NCI-H1417 (cell line): ENCODE data around the gene SEMA4D.

Source experiments
- DNase-seq, 3 experiments: peaks; one replicate each; lab custom pipeline; 2025; lab: John Stamatoyannopoulos, UW

Gene SEMA4D, protein sequence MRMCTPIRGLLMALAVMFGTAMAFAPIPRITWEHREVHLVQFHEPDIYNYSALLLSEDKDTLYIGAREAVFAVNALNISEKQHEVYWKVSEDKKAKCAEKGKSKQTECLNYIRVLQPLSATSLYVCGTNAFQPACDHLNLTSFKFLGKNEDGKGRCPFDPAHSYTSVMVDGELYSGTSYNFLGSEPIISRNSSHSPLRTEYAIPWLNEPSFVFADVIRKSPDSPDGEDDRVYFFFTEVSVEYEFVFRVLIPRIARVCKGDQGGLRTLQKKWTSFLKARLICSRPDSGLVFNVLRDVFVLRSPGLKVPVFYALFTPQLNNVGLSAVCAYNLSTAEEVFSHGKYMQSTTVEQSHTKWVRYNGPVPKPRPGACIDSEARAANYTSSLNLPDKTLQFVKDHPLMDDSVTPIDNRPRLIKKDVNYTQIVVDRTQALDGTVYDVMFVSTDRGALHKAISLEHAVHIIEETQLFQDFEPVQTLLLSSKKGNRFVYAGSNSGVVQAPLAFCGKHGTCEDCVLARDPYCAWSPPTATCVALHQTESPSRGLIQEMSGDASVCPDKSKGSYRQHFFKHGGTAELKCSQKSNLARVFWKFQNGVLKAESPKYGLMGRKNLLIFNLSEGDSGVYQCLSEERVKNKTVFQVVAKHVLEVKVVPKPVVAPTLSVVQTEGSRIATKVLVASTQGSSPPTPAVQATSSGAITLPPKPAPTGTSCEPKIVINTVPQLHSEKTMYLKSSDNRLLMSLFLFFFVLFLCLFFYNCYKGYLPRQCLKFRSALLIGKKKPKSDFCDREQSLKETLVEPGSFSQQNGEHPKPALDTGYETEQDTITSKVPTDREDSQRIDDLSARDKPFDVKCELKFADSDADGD

DNA sequence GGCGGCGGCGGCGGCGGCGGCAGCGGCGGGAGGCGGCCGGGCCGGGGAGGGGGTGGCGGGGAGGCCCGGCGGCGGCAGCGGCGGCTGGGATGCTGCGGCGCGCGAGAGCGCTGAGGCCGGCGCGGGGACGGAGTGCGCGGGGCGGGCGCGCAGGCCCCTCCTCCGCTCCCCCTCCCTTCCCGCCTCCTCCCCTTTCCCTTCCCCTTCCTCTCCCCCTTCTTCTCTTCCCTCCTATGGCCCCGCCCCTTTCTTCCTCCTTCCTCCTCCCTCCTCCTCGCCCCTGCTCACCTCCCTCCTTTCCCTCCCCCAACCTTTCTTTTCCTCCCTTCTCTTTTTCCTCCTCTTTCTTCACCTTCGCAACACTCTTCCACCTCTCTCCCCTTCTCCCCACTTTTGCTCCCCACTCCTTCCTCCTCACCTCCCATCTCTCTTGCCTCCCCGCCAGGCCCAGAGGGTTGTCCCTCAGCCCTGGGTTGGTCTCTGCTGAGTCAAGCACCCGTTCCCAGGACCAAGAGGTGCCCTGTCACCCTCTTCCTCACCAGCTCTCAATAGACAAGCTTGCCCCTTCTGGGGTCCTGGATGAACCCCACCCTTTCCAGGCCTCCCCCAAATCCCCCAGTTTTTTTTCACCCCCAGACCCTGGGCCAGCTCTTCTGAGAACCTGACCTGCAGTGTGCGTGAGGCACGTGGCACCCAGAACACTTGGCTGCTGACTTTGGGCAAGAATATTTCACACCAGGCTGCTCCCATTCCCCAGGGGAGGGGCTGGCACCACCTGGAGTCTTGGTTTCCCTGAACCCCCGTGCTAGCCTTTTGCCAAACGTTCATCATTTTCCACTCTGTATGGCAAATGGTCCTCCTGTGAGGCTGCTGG is at the start of gene SEMA4D:
Gene SEMA4D (minus strand): TSS at position 136 of the 874 bp plus-strand sequence. CDS start 92,657 bp downstream, outside the sequence.
- DNase-seq = peak; percentile 41 to 84 (median 76)

DNA sequence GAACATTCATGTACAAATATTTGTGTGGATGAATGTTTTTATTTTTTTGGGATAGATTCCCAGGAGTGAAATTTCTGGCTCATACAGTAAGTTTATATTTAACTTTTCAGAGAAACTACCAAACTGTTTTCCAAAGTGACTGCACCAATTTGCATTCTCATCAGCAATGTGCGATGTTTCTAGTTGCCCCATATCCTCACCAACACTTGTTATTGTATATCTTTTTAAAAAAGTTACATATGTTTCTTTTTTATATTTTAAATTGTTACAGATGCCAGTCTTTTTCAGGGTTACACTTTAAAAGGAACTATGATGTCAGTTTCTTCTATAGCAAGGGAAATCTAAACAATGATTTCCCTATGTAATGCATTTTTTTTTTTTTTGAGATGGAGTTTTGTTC is 49.1 kb upstream of the SEMA4D start:
- DNase-seq = no peak

DNA sequence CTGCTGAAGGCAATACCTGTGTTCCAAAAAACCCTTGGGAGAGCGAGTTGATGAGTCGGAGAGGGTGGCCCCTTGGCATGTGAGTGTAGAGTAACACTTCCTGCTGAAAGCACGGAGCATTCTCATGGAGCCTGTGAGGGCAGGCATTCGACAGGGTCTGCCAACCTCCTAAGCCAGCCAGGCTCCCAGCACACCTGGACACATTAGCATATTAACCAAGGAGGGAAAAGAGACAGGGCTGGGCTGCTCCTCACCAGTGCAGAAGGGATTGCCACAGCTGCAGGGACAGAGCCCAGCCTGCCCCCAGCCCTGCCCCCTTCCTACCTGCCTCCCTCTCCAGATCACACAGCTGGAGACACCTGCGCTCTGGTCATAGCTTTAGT is 46.4 kb upstream of the SEMA4D start:
- DNase-seq = peak in 1 of 3 experiments; percentile 46

DNA sequence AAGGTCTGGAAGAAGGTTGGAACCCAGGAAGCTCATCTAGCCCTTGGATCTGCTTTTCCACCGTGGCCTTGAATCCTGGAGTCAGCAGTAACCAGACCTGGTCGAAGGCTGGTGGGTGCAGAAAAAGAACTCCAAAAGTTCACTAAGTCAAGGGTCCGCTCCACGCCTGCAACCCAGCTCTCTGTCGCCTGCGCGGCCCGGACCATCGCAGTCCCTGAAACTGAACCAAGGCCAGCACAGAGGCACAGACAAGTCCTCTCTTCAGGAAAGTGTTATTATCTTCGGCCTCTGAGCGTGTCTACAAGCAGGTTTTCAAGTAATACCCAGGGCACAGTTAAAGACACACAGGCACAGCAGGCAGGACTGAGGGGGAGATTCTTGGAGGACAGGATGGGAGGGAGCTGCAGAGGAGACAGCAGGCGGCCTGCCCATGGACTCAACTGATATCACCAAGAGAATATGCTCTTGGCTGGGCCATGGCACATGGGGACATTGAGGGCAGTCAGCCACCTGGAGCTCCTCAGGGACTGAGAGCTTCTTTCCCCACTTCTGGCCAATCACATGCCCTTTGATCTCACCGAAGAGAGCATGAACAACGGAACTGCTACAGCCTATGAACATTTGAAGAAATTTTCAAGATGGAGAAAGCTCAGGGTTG is 45.8 kb upstream of the SEMA4D start:
- DNase-seq = no peak

- DNase-seq = no peak
These were observed 45.2 kb upstream of the SEMA4D start for GRCh38 chr9:89543111-89543510.

GRCh38 chr9:89542401-89543021 is 44.6 kb upstream of the SEMA4D start:
- DNase-seq = peak in 2 of 3 experiments; percentile 39 to 61

DNA sequence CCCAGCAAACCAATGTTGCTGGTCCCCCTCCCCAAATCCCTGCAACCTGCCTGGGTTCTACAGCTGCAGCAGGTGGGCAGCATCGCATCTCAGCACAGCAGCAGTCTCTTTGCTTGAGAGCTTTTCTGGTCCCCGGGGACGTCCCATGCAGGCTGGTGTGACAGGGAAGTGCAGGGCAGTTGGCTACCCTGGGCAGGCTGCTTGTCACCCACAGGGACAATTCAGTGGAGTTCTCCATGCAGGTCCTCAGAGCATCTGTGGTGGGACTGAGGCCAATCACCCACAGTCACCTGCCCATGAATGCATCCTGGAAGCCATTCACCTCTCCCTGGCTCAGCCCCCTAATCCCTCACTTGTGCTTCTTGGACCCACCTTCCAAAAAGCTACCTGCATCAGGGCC is 43.9 kb upstream of the SEMA4D start:
- peak in 1 of 3 experiments; percentile 17 for DNase-seq

DNA sequence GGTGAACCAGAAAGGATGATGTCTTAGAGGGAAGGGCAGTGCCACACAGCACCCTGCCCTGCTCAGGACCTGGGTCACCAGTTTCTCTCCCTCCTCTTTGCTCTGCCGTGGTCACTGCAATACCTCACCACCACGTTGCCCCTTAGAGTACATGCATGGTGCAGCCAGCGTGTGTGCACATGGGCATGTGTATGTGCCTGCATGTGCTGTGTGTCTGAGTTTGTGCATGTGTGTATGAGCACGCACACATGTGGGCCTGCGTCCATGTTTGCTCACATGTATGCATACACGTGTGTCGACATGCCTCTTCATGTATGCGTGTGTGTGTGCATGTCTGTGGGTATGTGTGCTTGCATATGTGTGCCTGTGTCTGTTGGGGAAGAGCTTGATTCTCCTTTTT is 41.5 kb upstream of the SEMA4D start:
- DNase-seq = no peak

- peak; percentile 29 to 69 (median 46) for DNase-seq
These were observed 41.0 kb upstream of the SEMA4D start for GRCh38 chr9:89538871-89539270.

DNA sequence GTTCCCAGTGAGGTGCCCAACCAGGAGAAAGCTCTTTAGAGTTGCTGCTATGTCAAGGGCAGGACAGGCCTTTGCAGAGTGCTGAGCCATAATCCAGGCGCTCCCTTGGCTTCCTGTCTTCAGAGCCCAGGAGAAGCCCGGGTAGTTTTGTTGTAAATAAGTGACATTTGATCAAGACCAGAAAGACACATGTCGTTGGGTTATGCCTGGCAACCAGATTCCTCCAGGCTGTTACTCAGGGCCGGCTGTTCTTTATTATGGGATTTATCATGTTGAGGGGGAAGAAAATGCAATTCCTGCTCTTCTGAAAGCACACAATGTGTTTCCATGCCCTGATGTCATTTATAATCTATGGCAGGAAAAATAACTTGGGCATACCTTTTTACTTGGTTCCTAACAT is 39.3 kb upstream of the SEMA4D start:
- no peak for DNase-seq

DNA sequence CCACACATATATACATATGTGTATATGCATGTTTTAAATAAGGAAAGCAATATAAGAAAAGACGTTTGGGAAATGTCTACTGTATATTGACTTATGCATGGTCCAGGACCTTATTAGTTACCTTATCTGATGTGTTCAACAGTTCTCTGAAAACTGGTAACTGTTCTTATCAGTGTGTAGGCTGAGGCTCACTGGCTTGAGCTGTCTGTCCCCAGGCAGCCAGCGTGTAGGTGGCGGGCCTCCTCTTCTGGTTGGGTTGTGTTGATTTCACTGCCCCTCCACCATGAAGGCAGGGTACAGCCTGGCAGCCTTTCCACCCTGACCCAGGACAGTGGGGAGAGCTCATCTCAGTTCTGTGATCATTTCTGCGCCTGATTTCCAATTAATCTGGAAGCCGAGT is 38.7 kb upstream of the SEMA4D start:
- DNase-seq = no peak

GRCh38 chr9:89536145-89536574 is 38.2 kb upstream of the SEMA4D start:
- no peak for DNase-seq

DNA sequence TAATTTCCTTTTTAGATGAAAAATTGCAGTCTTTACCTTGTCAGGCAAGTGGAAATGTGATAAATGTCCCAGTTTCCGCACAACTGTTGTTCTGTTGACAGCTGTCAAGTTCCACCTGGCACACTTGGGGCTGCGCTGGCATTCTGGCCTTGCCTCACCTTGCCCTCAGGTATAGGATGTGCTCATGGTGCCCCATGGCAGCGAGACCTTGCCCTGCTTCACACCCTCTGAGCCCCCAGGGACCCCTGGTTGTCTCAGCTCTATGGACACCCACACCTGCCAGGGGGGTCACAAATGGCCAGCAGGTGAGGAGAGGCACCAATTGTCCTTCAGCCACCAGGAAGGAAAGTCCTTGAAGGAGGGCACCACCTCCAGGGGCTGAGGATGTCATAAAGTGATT is 37.5 kb upstream of the SEMA4D start:
- DNase-seq = no peak

GRCh38 chr9:89534515-89535287 is 36.8 kb upstream of the SEMA4D start:
- no peak for DNase-seq

GRCh38 chr9:89533411-89534095 is 35.6 kb upstream of the SEMA4D start:
- peak in 1 of 3 experiments; percentile 47 for DNase-seq

DNA sequence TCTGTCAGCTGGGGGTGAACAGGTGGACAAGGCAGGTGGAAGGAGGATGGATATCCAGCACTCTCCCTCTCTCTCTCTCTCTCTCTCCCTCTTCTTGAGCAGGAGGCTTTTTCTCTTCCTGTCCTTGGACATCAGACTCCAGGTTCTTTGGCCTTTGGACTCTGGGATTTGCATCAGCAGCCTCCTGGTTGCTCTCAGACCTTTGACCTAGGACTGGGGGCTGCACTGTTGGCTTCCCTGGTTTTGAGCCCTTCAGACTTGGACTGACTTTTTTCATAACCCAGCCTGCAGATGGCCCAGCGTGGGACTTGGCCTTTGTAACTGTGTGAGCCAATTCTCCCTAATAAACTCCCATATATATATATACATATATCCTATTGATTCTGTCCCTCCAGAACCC is 35.0 kb upstream of the SEMA4D start:
- no peak for DNase-seq

DNA sequence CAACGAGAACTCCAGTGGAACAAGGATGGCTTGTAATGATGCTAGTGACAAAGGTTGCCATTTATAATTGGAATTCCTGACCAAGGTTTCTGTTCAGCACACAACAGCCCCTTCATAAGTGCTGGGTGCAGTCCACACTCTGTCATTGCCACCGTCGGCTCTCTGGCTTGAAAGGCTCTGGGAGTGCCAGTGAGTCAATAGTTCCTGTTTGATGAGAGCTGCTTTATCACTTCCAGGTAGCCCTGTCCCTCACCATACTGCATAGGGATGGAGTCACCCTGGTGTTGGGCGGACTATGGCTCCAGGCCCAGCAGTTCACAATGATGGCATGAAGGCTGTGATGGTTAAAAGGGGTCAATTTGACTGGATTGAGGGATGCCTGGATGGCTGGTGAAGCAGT is 34.6 kb upstream of the SEMA4D start:
- no peak for DNase-seq

DNA sequence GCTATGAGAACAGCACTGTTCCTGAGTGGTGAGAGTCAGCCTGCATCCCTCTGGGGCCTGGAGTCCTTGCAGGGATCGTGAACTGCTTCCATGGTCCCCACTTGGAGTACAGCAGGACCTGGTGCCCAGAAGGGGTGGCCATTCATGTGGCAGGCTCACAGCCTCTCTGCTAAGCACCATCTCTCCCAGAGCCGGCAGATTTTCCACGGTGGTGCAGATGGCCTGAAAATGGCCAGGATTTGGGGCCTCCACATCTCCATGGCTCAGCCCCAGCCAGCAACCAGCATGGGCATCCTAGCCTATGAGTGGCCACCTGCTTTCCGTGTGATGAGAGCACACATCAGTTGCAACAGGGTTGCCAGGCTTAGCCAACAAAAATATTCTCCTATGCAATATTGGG is 33.9 kb upstream of the SEMA4D start:
- DNase-seq = no peak

DNA sequence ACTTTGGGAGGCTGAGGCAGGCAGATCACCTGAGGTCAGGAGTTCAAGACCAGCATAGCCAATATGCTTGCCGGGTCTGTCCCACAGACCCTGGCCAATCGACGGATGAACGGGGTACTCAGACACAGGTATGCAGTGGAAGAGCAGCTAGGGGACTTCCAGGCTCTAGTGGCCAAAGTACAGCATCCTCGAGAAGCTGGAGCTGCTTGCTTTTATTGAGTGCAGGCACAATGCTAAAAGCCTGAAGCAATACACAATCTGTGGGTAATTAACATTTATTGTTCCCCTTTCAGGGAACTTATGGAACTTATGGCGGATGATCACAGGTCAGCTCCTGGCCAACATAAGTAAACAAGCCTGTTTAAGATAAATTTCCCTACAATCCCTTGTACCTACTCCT is 32.8 kb upstream of the SEMA4D start:
- DNase-seq = no peak
